ENCODE measurements around the gene FAM174C.

DNA sequence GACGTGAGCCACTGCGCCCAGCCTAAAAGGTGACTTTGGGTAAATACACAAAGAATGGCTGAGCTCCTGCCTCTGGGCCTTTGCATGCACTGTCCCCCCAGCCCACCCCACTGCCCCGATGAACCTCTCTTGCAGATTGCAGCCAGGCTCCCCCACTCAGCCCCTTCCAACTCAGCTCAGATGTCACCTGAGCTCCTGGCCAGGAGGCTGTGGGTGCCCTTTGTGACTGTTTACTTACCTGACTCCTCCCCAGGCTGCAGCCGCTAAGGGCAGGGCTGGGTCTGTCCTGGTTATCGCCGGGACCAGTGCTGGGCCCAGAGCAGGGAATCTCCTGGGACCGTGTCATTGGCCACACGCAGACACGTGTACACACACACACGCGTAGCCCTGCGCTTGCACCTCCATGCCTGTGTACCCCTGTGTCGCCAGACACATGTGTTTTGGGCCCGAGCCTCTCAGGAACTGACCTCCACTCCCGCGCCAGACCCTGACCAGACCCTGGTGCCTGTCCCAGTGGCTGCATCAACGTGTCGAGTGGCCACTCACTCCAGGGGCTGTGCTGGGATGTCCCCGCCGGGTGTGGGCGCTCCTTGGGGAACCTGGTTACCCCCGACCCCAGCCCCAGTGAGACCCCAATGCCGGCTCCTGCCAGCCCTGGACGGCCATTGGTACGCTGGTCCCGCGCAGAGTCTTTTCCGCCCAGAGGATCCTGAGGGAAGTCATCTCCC lies 29.0 kb downstream of the FAM174C start:
- TF ChIP-seq, protein P1, sequence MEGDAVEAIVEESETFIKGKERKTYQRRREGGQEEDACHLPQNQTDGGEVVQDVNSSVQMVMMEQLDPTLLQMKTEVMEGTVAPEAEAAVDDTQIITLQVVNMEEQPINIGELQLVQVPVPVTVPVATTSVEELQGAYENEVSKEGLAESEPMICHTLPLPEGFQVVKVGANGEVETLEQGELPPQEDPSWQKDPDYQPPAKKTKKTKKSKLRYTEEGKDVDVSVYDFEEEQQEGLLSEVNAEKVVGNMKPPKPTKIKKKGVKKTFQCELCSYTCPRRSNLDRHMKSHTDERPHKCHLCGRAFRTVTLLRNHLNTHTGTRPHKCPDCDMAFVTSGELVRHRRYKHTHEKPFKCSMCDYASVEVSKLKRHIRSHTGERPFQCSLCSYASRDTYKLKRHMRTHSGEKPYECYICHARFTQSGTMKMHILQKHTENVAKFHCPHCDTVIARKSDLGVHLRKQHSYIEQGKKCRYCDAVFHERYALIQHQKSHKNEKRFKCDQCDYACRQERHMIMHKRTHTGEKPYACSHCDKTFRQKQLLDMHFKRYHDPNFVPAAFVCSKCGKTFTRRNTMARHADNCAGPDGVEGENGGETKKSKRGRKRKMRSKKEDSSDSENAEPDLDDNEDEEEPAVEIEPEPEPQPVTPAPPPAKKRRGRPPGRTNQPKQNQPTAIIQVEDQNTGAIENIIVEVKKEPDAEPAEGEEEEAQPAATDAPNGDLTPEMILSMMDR (IDR thresholded peaks at IDR 0.05): no peak
- no peak for TF ChIP-seq POLR2A (IDR thresholded peaks at IDR 0.05)

Measured in thyroid gland (tissue), 4 donors.